ENCODE measurements around the gene THYN1. TPM values are rescaled to one million over a fixed set of nuclear protein-coding genes. Genes with fewer than 3 reads are reported as not detected.

THYN1 gene
- total and polyA plus RNA-seq, 7 experiments from 2014 or later = 34.4 to 166 (median 62.7) TPM

Other genes starting within 250 kb of the THYN1 start
- gene JAM3, start 184.3 kb downstream of the THYN1 start, total RNA-seq = 1 to 10 TPM; 4.8 to 8.2 (median 6.3) TPM
- 1 to 10 TPM; 5.7 to 6.0 TPM for gene JAM3, start 184.3 kb downstream of the THYN1 start, polyA plus RNA-seq
- 10 to 100 TPM; 31.5 to 90.9 (median 40.3) TPM for gene NCAPD3, start 29.4 kb downstream of the THYN1 start, total RNA-seq
- 10 to 100 TPM; 16.3 to 18.7 TPM for gene NCAPD3, start 29.4 kb downstream of the THYN1 start, polyA plus RNA-seq
- 10 to 100 TPM; 50.9 to 69.2 (median 61.8) TPM for gene VPS26B, start 28.7 kb downstream of the THYN1 start, total RNA-seq
- 10 to 100 TPM; 42.6 to 59.1 TPM for gene VPS26B, start 28.7 kb downstream of the THYN1 start, polyA plus RNA-seq
- gene ACAD8, start 216 bp upstream of the THYN1 start, total RNA-seq = 10 to 100 TPM; 18.5 to 40.2 (median 26.1) TPM
- 10 to 100 TPM; 21.1 to 23.8 TPM for gene ACAD8, start 216 bp upstream of the THYN1 start, polyA plus RNA-seq
- gene GLB1L3, start 23.0 kb upstream of the THYN1 start, total RNA-seq = 10 to 100 TPM in 1 of 5 experiments, 1 to 10 TPM in 4; 1.0 to 11.4 (median 2.5) TPM
- 1 to 10 TPM; 2.4 to 2.8 TPM for gene GLB1L3, start 23.0 kb upstream of the THYN1 start, polyA plus RNA-seq
- 1 to 10 TPM in 4 of 5 experiments, under 1 TPM in 1; 0.34 to 2.4 (median 1.7) TPM for gene GLB1L2, start 78.6 kb upstream of the THYN1 start, total RNA-seq
- gene GLB1L2, start 78.6 kb upstream of the THYN1 start, polyA plus RNA-seq = under 1 TPM; 0.26 to 0.57 TPM
- gene B3GAT1, start 158.9 kb upstream of the THYN1 start, total RNA-seq = 1 to 10 TPM in 1 of 5 experiments, under 1 TPM in 3, not detected in 1; 0.08 to 3.1 (median 0.60) TPM
- gene B3GAT1, start 158.9 kb upstream of the THYN1 start, polyA plus RNA-seq = not detected

Measured in naive thymus-derived CD4-positive, alpha-beta T cell (primary cell).